ACC112 (cell line): ENCODE measurements around the gene MMP11.
A peak's percentile ranks its signal among the peaks of the same experiment; 100 is the strongest.

Experiments used
- H2AFZ ChIP-seq: fragments of 200-600 bp; sonication (generic); one replicate; pipeline ENCODE4 v1.6.0; 2017; ENCODE audit warnings: antibody characterized with exemption, low read length; ENCODE audit not compliant: unreplicated experiment
- H3K27ac ChIP-seq: fragments of 200-600 bp; sonication (generic); 2 replicates; pipeline ENCODE4 v1.5.1; 2014; ENCODE audit warnings: low read depth, mild to moderate bottlenecking, antibody characterized with exemption, low read length, moderate library complexity
- H3K27me3 ChIP-seq: fragments of 200-600 bp; sonication (generic); 2 replicates; pipeline ENCODE4 v1.6.1; 2014; ENCODE audit warnings: mild to moderate bottlenecking, antibody characterized with exemption, low read length, moderate library complexity, mixed read lengths; ENCODE audit not compliant: insufficient read depth
- H3K36me3 ChIP-seq: fragments of 200-600 bp; sonication (generic); 2 replicates; pipeline ENCODE4 v1.6.1; 2016; ENCODE audit warnings: mild to moderate bottlenecking, antibody characterized with exemption, low read length, moderate library complexity, mixed read lengths; ENCODE audit not compliant: insufficient read depth
- H3K4me1 ChIP-seq: fragments of 200-600 bp; sonication (generic); one replicate; pipeline ENCODE4 v1.6.1; 2016; ENCODE audit warnings: low read length, mixed read lengths; ENCODE audit not compliant: insufficient read depth, unreplicated experiment, control insufficient read depth
- H3K4me3 ChIP-seq: fragments of 200-600 bp; sonication (generic); 2 replicates; pipeline ENCODE4 v1.5.1; 2014; ENCODE audit warnings: mild to moderate bottlenecking, low read depth, low read length
- H3K79me2 ChIP-seq: fragments of 200-600 bp; sonication (generic); one replicate; pipeline ENCODE4 v1.6.0; 2016; ENCODE audit warnings: low read length; ENCODE audit not compliant: control insufficient read depth, unreplicated experiment, insufficient read depth

MMP11 gene

GRCh38 chr22:23773483-23774113 is 949 bp downstream of the MMP11 start:
- H3K79me2 ChIP-seq: no peaks in the 10 kb centered on the region
- H3K4me3 ChIP-seq: peak overlapping the region; percentile 69; the same call in 1 of the 2 replicates
- H3K27me3 ChIP-seq: no peaks in the 10 kb centered on the region
- H3K4me1 ChIP-seq: peaks cover 3% of the 10 kb centered on the region
- no peak overlapping the region for H3K27ac ChIP-seq
- H3K36me3 ChIP-seq: no peaks in the 10 kb centered on the region
- H2AFZ ChIP-seq: no peak overlapping the region

- Histone ChIP-seq H3K27ac (no peak overlapping the region), H2AFZ (no peak overlapping the region), H3K36me3 (no peaks in the 10 kb centered on the region), H3K27me3 (no peaks in the 10 kb centered on the region), H3K4me1 (peaks cover 3% of the 10 kb centered on the region), H3K4me3 (no peak overlapping the region), H3K79me2 (no peaks in the 10 kb centered on the region)
These were observed 1.7 kb downstream of the MMP11 start for GRCh38 chr22:23774114-23774921.

GRCh38 chr22:23774922-23775436 is 2.3 kb downstream of the MMP11 start:
- Histone ChIP-seq H3K4me1 (peaks cover 3% of the 10 kb centered on the region), H3K79me2 (no peaks in the 10 kb centered on the region), H3K27ac (no peak overlapping the region), H3K36me3 (no peaks in the 10 kb centered on the region), H3K4me3 (no peak overlapping the region), H3K27me3 (no peaks in the 10 kb centered on the region), H2AFZ (no peak overlapping the region)

- Histone ChIP-seq H3K27ac (no peak overlapping the region), H3K36me3 (no peaks in the 10 kb centered on the region), H3K27me3 (no peaks in the 10 kb centered on the region), H2AFZ (no peak overlapping the region), H3K79me2 (no peaks in the 10 kb centered on the region), H3K4me1 (peaks cover 3% of the 10 kb centered on the region), H3K4me3 (no peak overlapping the region)
These were observed 3.2 kb downstream of the MMP11 start for GRCh38 chr22:23775779-23776375.

GRCh38 chr22:23777776-23778576 is 5.3 kb downstream of the MMP11 start:
- no peaks in the 10 kb centered on the region for H3K79me2 ChIP-seq
- H3K4me1 ChIP-seq: peaks cover 12% of the 10 kb centered on the region
- no peak overlapping the region for H3K27ac ChIP-seq
- no peak overlapping the region for H3K4me3 ChIP-seq
- no peaks in the 10 kb centered on the region for H3K27me3 ChIP-seq
- no peak overlapping the region for H2AFZ ChIP-seq
- no peaks in the 10 kb centered on the region for H3K36me3 ChIP-seq

GRCh38 chr22:23778577-23778900 is 5.9 kb downstream of the MMP11 start:
- peaks cover 12% of the 10 kb centered on the region for H3K4me1 ChIP-seq
- H2AFZ ChIP-seq: no peak overlapping the region
- no peaks in the 10 kb centered on the region for H3K36me3 ChIP-seq
- no peak overlapping the region for H3K27ac ChIP-seq
- H3K79me2 ChIP-seq: no peaks in the 10 kb centered on the region
- H3K4me3 ChIP-seq: no peak overlapping the region
- no peaks in the 10 kb centered on the region for H3K27me3 ChIP-seq

GRCh38 chr22:23779083-23779482 is 6.4 kb downstream of the MMP11 start:
- peaks cover 12% of the 10 kb centered on the region for H3K4me1 ChIP-seq
- H3K27ac ChIP-seq: no peak overlapping the region
- H2AFZ ChIP-seq: no peak overlapping the region
- no peaks in the 10 kb centered on the region for H3K36me3 ChIP-seq
- H3K27me3 ChIP-seq: no peaks in the 10 kb centered on the region
- no peak overlapping the region for H3K4me3 ChIP-seq
- H3K79me2 ChIP-seq: no peaks in the 10 kb centered on the region

GRCh38 chr22:23779731-23780130 is 7.1 kb downstream of the MMP11 start:
- no peaks in the 10 kb centered on the region for H3K36me3 ChIP-seq
- H3K79me2 ChIP-seq: no peaks in the 10 kb centered on the region
- H3K27ac ChIP-seq: no peak overlapping the region
- H2AFZ ChIP-seq: no peak overlapping the region
- no peaks in the 10 kb centered on the region for H3K27me3 ChIP-seq
- no peak overlapping the region for H3K4me3 ChIP-seq
- peaks cover 10% of the 10 kb centered on the region for H3K4me1 ChIP-seq

- Histone ChIP-seq H3K36me3 (no peaks in the 10 kb centered on the region), H3K27ac (no peak overlapping the region)
These were observed 7.6 kb downstream of the MMP11 start for GRCh38 chr22:23780146-23780748.

GRCh38 chr22:23781065-23781464 is 8.4 kb downstream of the MMP11 start:
- H3K36me3 ChIP-seq: no peaks in the 10 kb centered on the region
- no peaks in the 10 kb centered on the region for H3K79me2 ChIP-seq
- H3K27ac ChIP-seq: 0 out of 2 replicates have a peak overlapping the region, but pooled peaks have one; percentile 36
- no peaks in the 10 kb centered on the region for H3K27me3 ChIP-seq
- no peak overlapping the region for H3K4me3 ChIP-seq
- H2AFZ ChIP-seq: peak overlapping the region; percentile 25
- peaks cover 9% of the 10 kb centered on the region for H3K4me1 ChIP-seq

More at GRCh38 chr22:23780146-23780748, 7.6 kb downstream of the MMP11 start:
- H3K27me3 ChIP-seq: no peaks in the 10 kb centered on the region
- peaks cover 9% of the 10 kb centered on the region for H3K4me1 ChIP-seq
- no peak overlapping the region for H3K4me3 ChIP-seq
- no peaks in the 10 kb centered on the region for H3K79me2 ChIP-seq
- no peak overlapping the region for H2AFZ ChIP-seq
